Measurements from ENCODE around the gene NIPBL.

DNA sequence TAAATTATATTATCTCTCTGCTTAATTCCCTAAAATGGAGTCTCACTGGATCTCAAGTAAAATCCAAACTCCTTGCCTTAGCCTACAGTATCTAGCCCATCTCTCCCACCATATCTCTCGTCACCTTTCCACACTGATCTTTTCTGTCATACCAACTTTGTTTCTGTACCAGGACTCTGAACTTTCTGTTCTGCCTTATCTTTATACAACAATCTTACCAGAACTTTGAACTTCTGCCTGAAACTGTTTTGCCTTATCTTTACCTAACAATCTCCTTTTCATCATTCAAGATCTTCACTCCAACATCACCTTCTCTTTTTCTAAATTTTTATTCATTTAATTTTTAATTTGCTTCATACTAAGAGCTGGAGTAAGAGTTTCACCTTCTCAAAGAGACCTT lies 233.6 kb downstream of the NIPBL start:
- TF ChIP-seq, protein P1, sequence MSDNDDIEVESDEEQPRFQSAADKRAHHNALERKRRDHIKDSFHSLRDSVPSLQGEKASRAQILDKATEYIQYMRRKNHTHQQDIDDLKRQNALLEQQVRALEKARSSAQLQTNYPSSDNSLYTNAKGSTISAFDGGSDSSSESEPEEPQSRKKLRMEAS (CRISPR knock-in tag; IDR thresholded peaks at IDR 0.05) = no peak
- TF ChIP-seq, protein P2, sequence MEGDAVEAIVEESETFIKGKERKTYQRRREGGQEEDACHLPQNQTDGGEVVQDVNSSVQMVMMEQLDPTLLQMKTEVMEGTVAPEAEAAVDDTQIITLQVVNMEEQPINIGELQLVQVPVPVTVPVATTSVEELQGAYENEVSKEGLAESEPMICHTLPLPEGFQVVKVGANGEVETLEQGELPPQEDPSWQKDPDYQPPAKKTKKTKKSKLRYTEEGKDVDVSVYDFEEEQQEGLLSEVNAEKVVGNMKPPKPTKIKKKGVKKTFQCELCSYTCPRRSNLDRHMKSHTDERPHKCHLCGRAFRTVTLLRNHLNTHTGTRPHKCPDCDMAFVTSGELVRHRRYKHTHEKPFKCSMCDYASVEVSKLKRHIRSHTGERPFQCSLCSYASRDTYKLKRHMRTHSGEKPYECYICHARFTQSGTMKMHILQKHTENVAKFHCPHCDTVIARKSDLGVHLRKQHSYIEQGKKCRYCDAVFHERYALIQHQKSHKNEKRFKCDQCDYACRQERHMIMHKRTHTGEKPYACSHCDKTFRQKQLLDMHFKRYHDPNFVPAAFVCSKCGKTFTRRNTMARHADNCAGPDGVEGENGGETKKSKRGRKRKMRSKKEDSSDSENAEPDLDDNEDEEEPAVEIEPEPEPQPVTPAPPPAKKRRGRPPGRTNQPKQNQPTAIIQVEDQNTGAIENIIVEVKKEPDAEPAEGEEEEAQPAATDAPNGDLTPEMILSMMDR (IDR thresholded peaks at IDR 0.05) = no peak
- TF ChIP-seq ZNF232 (CRISPR knock-in tag; IDR thresholded peaks at IDR 0.05) (no peak), ETV6 (CRISPR knock-in tag; IDR thresholded peaks at IDR 0.05) (no peak), MXD4 (CRISPR knock-in tag; IDR thresholded peaks at IDR 0.05; ENCODE audit: borderline replicate concordance) (no peak), KAT7 (CRISPR knock-in tag; IDR thresholded peaks at IDR 0.05; ENCODE audit: borderline replicate concordance) (no peak), FOXK1 (CRISPR knock-in tag; IDR thresholded peaks at IDR 0.05) (no peak), TEAD4 (CRISPR knock-in tag; IDR thresholded peaks at IDR 0.05) (no peak)
- TF ChIP-seq, protein P3, sequence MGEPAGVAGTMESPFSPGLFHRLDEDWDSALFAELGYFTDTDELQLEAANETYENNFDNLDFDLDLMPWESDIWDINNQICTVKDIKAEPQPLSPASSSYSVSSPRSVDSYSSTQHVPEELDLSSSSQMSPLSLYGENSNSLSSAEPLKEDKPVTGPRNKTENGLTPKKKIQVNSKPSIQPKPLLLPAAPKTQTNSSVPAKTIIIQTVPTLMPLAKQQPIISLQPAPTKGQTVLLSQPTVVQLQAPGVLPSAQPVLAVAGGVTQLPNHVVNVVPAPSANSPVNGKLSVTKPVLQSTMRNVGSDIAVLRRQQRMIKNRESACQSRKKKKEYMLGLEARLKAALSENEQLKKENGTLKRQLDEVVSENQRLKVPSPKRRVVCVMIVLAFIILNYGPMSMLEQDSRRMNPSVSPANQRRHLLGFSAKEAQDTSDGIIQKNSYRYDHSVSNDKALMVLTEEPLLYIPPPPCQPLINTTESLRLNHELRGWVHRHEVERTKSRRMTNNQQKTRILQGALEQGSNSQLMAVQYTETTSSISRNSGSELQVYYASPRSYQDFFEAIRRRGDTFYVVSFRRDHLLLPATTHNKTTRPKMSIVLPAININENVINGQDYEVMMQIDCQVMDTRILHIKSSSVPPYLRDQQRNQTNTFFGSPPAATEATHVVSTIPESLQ (CRISPR knock-in tag; IDR thresholded peaks at IDR 0.05) = no peak
- TF ChIP-seq, protein P4, sequence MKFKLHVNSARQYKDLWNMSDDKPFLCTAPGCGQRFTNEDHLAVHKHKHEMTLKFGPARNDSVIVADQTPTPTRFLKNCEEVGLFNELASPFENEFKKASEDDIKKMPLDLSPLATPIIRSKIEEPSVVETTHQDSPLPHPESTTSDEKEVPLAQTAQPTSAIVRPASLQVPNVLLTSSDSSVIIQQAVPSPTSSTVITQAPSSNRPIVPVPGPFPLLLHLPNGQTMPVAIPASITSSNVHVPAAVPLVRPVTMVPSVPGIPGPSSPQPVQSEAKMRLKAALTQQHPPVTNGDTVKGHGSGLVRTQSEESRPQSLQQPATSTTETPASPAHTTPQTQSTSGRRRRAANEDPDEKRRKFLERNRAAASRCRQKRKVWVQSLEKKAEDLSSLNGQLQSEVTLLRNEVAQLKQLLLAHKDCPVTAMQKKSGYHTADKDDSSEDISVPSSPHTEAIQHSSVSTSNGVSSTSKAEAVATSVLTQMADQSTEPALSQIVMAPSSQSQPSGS (CRISPR knock-in tag; IDR thresholded peaks at IDR 0.05; ENCODE audit: borderline replicate concordance, low read depth) = no peak
- TF ChIP-seq, protein P5, sequence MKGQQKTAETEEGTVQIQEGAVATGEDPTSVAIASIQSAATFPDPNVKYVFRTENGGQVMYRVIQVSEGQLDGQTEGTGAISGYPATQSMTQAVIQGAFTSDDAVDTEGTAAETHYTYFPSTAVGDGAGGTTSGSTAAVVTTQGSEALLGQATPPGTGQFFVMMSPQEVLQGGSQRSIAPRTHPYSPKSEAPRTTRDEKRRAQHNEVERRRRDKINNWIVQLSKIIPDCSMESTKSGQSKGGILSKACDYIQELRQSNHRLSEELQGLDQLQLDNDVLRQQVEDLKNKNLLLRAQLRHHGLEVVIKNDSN (CRISPR knock-in tag; IDR thresholded peaks at IDR 0.05) = no peak
- TF ChIP-seq, protein P6, sequence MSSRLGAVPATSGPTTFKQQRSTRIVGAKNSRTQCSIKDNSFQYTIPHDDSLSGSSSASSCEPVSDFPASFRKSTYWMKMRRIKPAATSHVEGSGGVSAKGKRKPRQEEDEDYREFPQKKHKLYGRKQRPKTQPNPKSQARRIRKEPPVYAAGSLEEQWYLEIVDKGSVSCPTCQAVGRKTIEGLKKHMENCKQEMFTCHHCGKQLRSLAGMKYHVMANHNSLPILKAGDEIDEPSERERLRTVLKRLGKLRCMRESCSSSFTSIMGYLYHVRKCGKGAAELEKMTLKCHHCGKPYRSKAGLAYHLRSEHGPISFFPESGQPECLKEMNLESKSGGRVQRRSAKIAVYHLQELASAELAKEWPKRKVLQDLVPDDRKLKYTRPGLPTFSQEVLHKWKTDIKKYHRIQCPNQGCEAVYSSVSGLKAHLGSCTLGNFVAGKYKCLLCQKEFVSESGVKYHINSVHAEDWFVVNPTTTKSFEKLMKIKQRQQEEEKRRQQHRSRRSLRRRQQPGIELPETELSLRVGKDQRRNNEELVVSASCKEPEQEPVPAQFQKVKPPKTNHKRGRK (CRISPR knock-in tag; IDR thresholded peaks at IDR 0.05; ENCODE audit: borderline replicate concordance) = no peak

All from WTC11 (cell line).